Small intestine (tissue), 7 donors: ENCODE results near the gene ABCA7. TPM values are rescaled to one million over a fixed set of nuclear protein-coding genes. Genes with fewer than 3 reads are reported as not detected.

Source experiments
- DNase-seq, 2 donors: peaks; one replicate each; pipeline versions ENCODE4 v3.0.0 to v3.0.0-alpha.2; 2013
- FAIRE-seq: peaks from 2 replicates; lab custom pipeline; 2012; peaks lifted over from hg19 to GRCh38; lab: Jason Lieb, UNC
- H3K27ac ChIP-seq, 3 donors: one replicate each; pipeline ENCODE4 v1.5.1; 2013; ENCODE audit warnings: low read length in 2 of 3, mild to moderate bottlenecking in 2 of 3, control low read depth in 1 of 3, inconsistent platforms in 1 of 3, low read depth in 1 of 3, moderate library complexity in 1 of 3
- H3K27me3 ChIP-seq, 3 donors: one replicate each; pipeline ENCODE4 v1.6.1; 2013; ENCODE audit warnings: low read length in 3 of 3, inconsistent platforms in 1 of 3; ENCODE audit not compliant: control insufficient read depth in 3 of 3, insufficient read depth in 3 of 3
- H3K36me3 ChIP-seq, 3 donors: one replicate each; pipeline ENCODE4 v1.6.1; 2013; ENCODE audit warnings: low read length in 3 of 3, inconsistent platforms in 1 of 3, low read depth in 1 of 3, mild to moderate bottlenecking in 1 of 3, moderate library complexity in 1 of 3; ENCODE audit not compliant: control insufficient read depth in 3 of 3, insufficient read depth in 2 of 3
- H3K4me1 ChIP-seq, 3 donors: one replicate each; pipeline ENCODE4 v1.6.1; 2013; ENCODE audit warnings: low read length in 2 of 3, inconsistent platforms in 1 of 3, low read depth in 1 of 3, mild to moderate bottlenecking in 1 of 3, moderate library complexity in 1 of 3; ENCODE audit not compliant: control insufficient read depth in 3 of 3, insufficient read depth in 2 of 3
- H3K4me3 ChIP-seq, 3 donors: one replicate each; pipeline ENCODE4 v1.5.1; 2013; ENCODE audit warnings: low read length in 3 of 3, control low read depth in 1 of 3, inconsistent platforms in 1 of 3, low read depth in 1 of 3, mild to moderate bottlenecking in 1 of 3, moderate library complexity in 1 of 3
- H3K9me3 ChIP-seq, 2 donors: one replicate each; pipeline ENCODE4 v1.6.1; 2013; ENCODE audit warnings: low read depth in 1 of 2, low read length in 1 of 2; ENCODE audit not compliant: control insufficient read depth in 2 of 2, insufficient read depth in 1 of 2
- WGBS, 3 donors: extraction: QIAGEN DNeasy Blood & Tissue Kit; methylation state at CpG; one replicate each; pipeline ENCODE4 v1.1.7; 2013; 5-methylcytosine and 5-hydroxymethylcytosine counted together
- polyA plus RNA-seq, 4 donors: library from polyadenylated mRNA; stranded (reverse) in 3 of 4; unstranded in 1 of 4; fragments of 200-250 nt in 3 of 4; fragments of 120-200 nt in 1 of 4; gene quantifications; one replicate each; pipeline versions ENCODE4 v1.2.1 to v1.2.3, GENCODE V29; 2013
- donor health status: healthy with polysubstance abuse.
- donor health status: control.
- donor health status: control.
- donor health status: Bipolar disorder and iron deficiency.
- donor health status: healthy.

The ABCA7 gene
- polyA plus RNA-seq, 4 donors, result 3.1 to 60.3 (median 20.2) TPM

DNA sequence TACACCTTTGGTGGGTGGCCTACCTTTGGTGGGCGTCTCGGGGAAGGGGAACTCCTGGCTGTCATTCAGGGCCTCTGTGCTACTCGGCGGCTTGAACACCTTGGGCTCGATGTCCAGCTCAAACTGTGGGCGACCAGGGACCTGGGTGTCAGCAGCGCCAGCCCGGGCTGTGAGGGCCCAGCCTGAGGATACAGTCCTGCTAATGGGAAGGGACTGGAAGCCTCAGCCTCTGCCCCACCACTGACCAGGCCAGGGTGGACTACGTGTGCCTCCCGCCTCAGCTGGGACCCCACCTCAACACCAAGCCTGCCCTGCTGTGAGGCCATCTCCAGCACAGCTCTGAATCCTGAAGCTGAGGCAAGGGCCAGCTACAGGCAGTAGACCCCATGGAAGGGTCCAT lies 26.7 kb upstream of the ABCA7 start:
- peaks cover 22 to 94% (median 22%) of the 10 kb centered on the region in 3 donors for H3K36me3 ChIP-seq
- H3K27me3 ChIP-seq, result no peaks in the 10 kb centered on the region
- FAIRE-seq, result no peak
- no peak overlapping the region for H3K4me3 ChIP-seq
- no peak for DNase-seq
- H3K9me3 ChIP-seq, result peaks cover 0 to 2% of the 10 kb centered on the region in 2 donors
- peaks cover 6 to 28% (median 7%) of the 10 kb centered on the region in 3 donors for H3K4me1 ChIP-seq
- H3K27ac ChIP-seq, result no peak overlapping the region
- 89 to 94% (median 92%) methylated on average over 10 of the region's 10 CpGs for WGBS, 3 donors

DNA sequence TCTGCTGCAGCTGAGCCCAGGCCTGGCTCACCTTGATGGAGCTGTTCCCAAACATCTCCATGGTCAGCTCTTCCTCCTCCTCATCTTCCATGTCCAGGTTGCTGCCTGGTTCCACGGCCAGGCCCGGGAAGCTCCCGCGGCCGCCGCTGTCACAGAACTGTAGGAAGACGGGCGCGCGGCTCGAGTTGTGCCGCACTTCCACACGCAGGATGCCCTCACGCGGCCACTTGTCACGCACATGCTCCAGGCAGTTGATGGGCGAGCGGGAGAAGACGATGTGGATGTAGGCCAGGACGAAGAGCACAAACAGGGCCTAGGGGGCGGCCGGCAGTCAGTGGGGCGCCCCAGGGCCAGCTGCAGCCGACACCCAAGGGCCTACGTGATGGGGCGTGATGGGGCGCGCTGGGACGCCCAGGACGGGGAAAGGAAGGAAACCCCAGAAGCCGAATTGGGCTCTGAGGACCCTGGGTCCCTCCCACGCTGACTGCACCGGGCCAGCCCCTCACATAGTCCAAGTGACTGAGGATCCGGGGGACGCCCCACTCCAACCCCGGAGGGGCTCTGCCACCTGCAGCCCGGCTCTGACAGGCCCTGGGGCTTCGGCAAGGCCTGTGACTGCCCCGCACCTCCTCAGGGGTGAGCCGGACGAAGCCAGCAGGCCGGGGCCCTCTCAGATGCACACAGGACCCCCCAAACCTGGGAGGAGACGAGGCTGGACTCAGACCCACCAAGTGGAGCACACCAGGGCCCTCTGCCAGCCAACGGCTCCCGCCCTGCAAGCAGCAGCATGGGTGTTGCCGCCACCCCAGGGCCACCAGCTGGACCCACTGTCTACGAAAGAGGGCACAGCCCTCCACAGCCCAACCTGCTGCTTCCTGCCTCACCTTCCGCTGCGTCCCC lies 25.5 kb upstream of the ABCA7 start:
- DNase-seq (no peak), FAIRE-seq (no peak)
- Histone ChIP-seq H3K27me3 (no peaks in the 10 kb centered on the region), H3K9me3 (no peaks in the 10 kb centered on the region), H3K4me1 (peaks cover 6 to 39% (median 9%) of the 10 kb centered on the region in 3 donors), H3K36me3 (peaks cover 17 to 96% (median 22%) of the 10 kb centered on the region in 3 donors), H3K27ac (no peak overlapping the region), H3K4me3 (no peak overlapping the region)
- WGBS, 3 donors, result 92 to 94% (median 93%) methylated on average over 42 to 49 of the region's 49 CpGs

DNA sequence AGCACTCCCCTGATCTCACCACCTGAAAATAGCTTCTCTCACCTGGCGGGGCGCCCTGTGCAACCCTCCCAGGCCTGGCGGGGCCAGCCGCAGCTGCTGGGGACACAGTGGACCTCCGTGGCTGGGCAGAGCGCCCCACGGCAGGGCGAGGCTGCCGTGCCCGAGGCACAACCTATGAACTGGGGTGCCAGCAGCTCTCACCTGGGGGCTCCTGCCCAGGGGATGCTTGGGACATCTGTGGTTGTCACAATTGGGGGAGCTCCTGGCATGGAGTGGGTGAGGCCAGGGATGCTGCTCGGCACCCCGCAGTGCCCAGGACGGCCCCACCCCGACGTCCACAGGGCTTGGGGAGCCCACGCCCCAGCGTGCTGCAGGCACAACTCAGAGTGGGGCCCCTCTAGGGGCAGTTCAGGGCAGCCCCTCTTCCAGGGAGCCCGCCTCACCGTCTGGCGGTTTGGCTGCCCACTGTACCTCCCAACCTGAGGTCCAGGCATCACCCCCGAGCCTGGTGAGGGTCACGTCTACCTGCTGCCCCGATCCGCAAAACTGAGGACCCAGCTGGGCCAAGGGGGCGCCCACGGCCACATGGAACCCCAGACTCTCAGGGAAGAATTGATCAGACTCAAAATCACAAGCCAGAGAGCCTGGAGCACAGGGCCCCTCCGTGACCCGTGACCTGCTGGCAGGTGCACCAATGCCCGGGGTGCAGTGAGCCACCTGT lies 24.7 kb upstream of the ABCA7 start:
- Histone ChIP-seq H3K4me1 (peaks cover 6 to 47% (median 9%) of the 10 kb centered on the region in 3 donors), H3K36me3 (peaks cover 15 to 94% (median 22%) of the 10 kb centered on the region in 3 donors), H3K9me3 (no peaks in the 10 kb centered on the region), H3K4me3 (no peak overlapping the region), H3K27ac (no peak overlapping the region), H3K27me3 (no peaks in the 10 kb centered on the region)
- no peak for DNase-seq
- no peak for FAIRE-seq
- 78 to 85% (median 83%) methylated on average over 29 of the region's 29 CpGs for WGBS, 3 donors

DNA sequence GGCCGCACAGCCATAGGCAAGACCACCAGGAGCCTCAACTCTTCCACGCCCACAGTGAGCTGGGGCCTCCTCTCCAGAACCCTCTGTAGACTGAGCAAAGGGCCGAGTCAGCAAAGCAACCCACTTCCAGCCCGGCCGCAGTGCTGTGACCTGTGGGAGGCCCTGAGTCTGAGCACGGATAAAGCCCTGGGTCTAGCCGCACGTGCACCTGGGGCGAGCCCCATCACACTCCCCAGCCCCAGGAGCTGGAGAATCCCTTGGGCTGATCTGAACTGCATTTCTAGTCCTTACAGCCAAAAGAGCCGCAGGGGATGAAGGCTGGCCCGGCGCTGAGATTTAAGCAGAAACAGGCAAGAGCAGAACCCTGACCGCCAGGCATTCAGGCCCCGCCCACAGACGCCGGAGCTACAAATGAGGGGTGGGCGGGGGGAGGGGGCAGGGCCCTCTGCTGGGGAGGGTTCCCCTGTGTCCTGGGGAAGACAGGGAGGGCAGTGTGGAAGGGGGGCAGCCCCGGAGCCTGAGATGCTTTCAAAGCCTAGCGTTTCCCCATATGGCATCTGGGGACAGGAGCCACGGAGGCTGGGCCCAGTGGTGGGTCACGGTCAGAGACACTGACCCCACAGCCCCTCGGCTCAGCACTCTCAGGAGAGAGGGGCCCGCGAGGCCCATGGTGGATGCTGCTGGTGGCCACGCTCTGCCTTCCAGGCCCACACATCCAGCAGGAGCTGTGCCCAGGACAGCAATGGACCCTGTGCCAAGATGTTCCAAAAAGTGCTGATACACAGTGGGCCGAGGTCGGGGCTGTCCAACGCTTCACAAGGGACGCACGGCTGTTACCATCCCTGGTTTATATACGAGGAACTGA lies 23.9 kb upstream of the ABCA7 start:
- DNase-seq, result no peak
- no peak overlapping the region for H3K4me3 ChIP-seq
- H3K9me3 ChIP-seq, result no peaks in the 10 kb centered on the region
- no peak for FAIRE-seq
- peaks cover 6 to 47% (median 9%) of the 10 kb centered on the region in 3 donors for H3K4me1 ChIP-seq
- H3K36me3 ChIP-seq, result peaks cover 7 to 87% (median 20%) of the 10 kb centered on the region in 3 donors
- H3K27me3 ChIP-seq, result no peaks in the 10 kb centered on the region
- peak overlapping the region in 2 of 3 donors; percentile 45 to 50 for H3K27ac ChIP-seq
- 66 to 79% (median 75%) methylated on average over 30 to 31 of the region's 31 CpGs for WGBS, 3 donors

DNA sequence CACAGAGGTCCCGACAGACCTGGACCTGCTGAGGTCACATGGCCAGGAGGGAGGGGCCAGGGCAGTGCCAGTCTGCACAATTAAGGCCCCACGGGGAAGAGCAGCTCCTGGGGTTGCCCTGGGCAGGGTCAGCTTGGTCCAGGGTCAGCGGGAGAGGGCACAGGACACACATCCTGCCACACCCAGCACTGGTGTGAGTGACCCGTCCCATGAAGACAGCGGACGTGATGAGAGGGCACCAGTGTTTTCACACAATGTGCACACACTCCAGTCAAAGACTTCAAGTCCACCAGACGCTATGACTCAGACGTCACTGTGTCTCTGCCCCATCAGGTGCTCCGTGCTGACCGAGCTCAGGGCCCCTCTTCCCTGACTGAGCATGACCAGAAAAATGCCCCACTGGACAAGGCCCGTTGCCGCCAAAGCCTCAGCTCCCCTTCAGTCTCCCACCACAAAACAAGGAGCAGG lies 23.2 kb upstream of the ABCA7 start:
- FAIRE-seq, result no peak
- H3K36me3 ChIP-seq, result peaks cover 2 to 81% (median 17%) of the 10 kb centered on the region in 3 donors
- H3K4me3 ChIP-seq, result no peak overlapping the region
- H3K4me1 ChIP-seq, result peaks cover 6 to 50% (median 9%) of the 10 kb centered on the region in 3 donors
- no peaks in the 10 kb centered on the region for H3K27me3 ChIP-seq
- H3K27ac ChIP-seq, result peak overlapping the region; percentile 45 to 59 (median 50)
- DNase-seq, result peak; percentile 40 to 59
- 39 to 44% (median 43%) methylated on average over 12 of the region's 12 CpGs for WGBS, 3 donors
- H3K9me3 ChIP-seq, result no peaks in the 10 kb centered on the region

DNA sequence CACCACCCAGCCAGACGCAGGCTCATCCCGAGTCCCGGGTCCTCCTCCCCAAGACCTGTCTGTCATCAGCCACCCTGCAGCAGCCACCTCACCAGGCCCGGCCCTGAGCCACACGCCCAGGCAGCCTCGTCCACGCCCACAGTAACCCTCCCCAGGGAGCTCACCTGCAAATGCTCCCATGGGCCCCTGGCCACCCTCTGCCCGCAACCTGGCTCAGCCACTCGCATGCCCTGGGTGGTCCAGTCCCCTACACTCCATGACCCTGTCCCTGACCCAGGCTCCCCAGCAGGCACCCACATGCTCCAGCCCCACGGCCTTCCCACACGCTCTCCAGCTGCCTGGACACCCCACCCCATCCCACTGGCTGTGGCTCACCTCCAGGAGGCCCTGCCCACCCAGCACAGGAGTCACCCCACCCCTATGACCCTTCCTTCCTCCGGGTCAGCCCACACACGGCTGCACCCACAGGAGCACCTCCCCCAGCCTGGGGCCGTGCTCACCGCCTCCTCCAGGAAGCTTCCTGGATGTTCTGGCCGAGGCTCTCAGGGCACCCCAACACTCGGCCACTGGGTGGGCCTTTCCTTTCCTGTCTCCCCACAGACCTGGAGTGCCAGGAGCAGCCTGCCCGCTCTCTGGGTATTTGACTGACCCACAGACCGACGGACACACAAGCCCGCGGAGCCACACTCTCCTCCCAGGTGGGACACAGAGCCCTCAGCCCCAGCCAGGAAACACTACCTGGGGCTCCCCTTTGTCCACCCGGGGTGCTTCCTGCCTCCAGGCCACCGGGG lies 22.6 kb upstream of the ABCA7 start:
- no peaks in the 10 kb centered on the region for H3K27me3 ChIP-seq
- no peaks in the 10 kb centered on the region for H3K9me3 ChIP-seq
- no peak for FAIRE-seq
- DNase-seq, result peak; percentile 58 to 65
- peaks cover 6 to 52% (median 9%) of the 10 kb centered on the region in 3 donors for H3K4me1 ChIP-seq
- 30 to 48% (median 38%) methylated on average over 23 to 24 of the region's 24 CpGs for WGBS, 3 donors
- H3K4me3 ChIP-seq, result peak overlapping the region in 1 of 3 donors; percentile 13
- H3K27ac ChIP-seq, result peak overlapping the region; percentile 45 to 59 (median 50)
- H3K36me3 ChIP-seq, result peaks cover 2 to 75% (median 16%) of the 10 kb centered on the region in 3 donors

DNA sequence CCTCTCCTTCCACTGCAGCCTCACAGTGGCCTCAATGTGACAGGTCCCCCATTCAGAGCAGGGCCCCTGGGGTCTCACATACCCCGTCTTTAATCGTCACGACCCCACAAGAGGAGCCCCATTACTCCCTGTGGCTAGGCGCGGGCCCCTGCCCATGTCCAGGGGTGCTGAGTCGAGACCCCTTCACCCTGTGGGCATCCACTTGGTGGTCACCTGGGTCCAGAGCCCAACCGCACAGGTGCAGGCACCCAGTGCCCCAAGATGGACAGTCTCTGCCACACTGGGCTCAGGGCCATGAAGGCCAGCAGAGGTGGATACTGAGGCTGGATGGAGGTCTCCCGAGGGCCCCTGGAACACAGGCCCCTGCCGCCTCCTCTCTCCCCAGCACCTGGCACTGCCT lies 22.0 kb upstream of the ABCA7 start:
- 79 to 90% (median 85%) methylated on average over 9 of the region's 9 CpGs for WGBS, 3 donors
- H3K4me1 ChIP-seq, result peaks cover 6 to 52% (median 9%) of the 10 kb centered on the region in 3 donors
- peak overlapping the region in 1 of 3 donors; percentile 12 for H3K4me3 ChIP-seq
- DNase-seq (no peak), FAIRE-seq (no peak)
- H3K27ac ChIP-seq, result peak overlapping the region in 2 of 3 donors; percentile 22 to 45
- peaks cover 2 to 69% (median 12%) of the 10 kb centered on the region in 3 donors for H3K36me3 ChIP-seq
- no peaks in the 10 kb centered on the region for H3K9me3 ChIP-seq
- no peaks in the 10 kb centered on the region for H3K27me3 ChIP-seq
